HepG2 (cell line): ENCODE results near the gene TSPYL6. TPM values are rescaled to one million over a fixed set of nuclear protein-coding genes. Genes with fewer than 3 reads are reported as not detected.

Experiments
- CEBPB ChIP-seq: IDR thresholded peaks from 2 replicates; pipeline ENCODE4 v1.6.1; 2011; ENCODE audit warnings: low read depth, low read length, improper control_type of control experiment, borderline replicate concordance
- HIC2 ChIP-seq: sonication (generic); formaldehyde crosslinking; IDR thresholded peaks from 2 replicates; pipeline ENCODE4 v1.9.0; 2022; ENCODE audit warnings: low read depth, missing genetic modification reagents
- KDM4B ChIP-seq: sonication (generic); formaldehyde crosslinking; IDR thresholded peaks from 2 replicates; pipeline ENCODE4 v1.4.0; 2020; ENCODE audit warnings: missing genetic modification reagents
- REPIN1 ChIP-seq: sonication (generic); formaldehyde crosslinking; IDR thresholded peaks from 2 replicates; pipeline ENCODE4 v1.8.0; 2022; ENCODE audit warnings: missing genetic modification reagents, low read depth, mild to moderate bottlenecking, borderline replicate concordance
- SATB2 ChIP-seq: sonication (generic); formaldehyde crosslinking; IDR thresholded peaks from 2 replicates; pipeline ENCODE4 v1.5.0; 2020; ENCODE audit warnings: missing genetic modification reagents
- SP4 ChIP-seq: sonication (generic); formaldehyde crosslinking; IDR thresholded peaks from 2 replicates; pipeline ENCODE4 v1.8.1; 2023; ENCODE audit warnings: mild to moderate bottlenecking, missing genetic modification reagents
- TBX2 ChIP-seq: sonication (generic); formaldehyde crosslinking; IDR thresholded peaks from 2 replicates; pipeline ENCODE4 v1.5.0; 2020; ENCODE audit warnings: missing genetic modification reagents, mild to moderate bottlenecking, borderline replicate concordance
- TRIM22 ChIP-seq: fragments of 450-650 bp; IDR thresholded peaks from 2 replicates; pipeline ENCODE4 v1.6.1; 2017
- TSC22D2 ChIP-seq: sonication (generic); formaldehyde crosslinking; IDR thresholded peaks from 2 replicates; pipeline ENCODE4 v1.5.1; 2020; ENCODE audit warnings: missing genetic modification reagents, mild to moderate bottlenecking, borderline replicate concordance
- ZBTB26 ChIP-seq: IDR thresholded peaks from 2 replicates; pipeline ENCODE4 v1.6.1; 2016; ENCODE audit warnings: missing compliant biosample characterization, missing genetic modification reagents, borderline replicate concordance
- ZNF124 ChIP-seq: sonication (generic); formaldehyde crosslinking; IDR thresholded peaks from 2 replicates; pipeline ENCODE4 v1.4.0; 2020; ENCODE audit warnings: missing genetic modification reagents
- ZNF17 ChIP-seq: sonication (generic); formaldehyde crosslinking; IDR thresholded peaks from 2 replicates; pipeline ENCODE4 v1.5.0; 2020; ENCODE audit warnings: mild to moderate bottlenecking, missing genetic modification reagents
- ZNF33B ChIP-seq: sonication (generic); formaldehyde crosslinking; IDR thresholded peaks from 2 replicates; pipeline ENCODE4 v1.5.1; 2020; ENCODE audit warnings: mild to moderate bottlenecking, missing genetic modification reagents
- ZNF878 ChIP-seq: sonication (generic); formaldehyde crosslinking; IDR thresholded peaks from 2 replicates; pipeline ENCODE4 v1.8.1; 2023; ENCODE audit warnings: mild to moderate bottlenecking, missing genetic modification reagents, moderate library complexity
- polyA plus RNA-seq, 8 experiments: library from polyadenylated mRNA; depleted of rRNA in 3 of 8; stranded (reverse) in 7 of 8; unstranded in 1 of 8; fragments of >200 nt; fragmentation: Illumina TruSeq in 4 of 8; extraction: Trizol in 4 of 8; gene quantifications; 2 replicates each; pipeline versions ENCODE4 v1.2.1 to v1.2.3, GENCODE V29; 2011 to 2016; ENCODE audit warnings: low read depth in 4 of 8, missing spikeins in 1 of 8, mixed read lengths in 1 of 8; ENCODE audit not compliant: insufficient read depth in 1 of 8
- total RNA-seq, 5 experiments: library from RNA; depleted of rRNA; stranded (reverse); fragments of >200 nt; fragmentation: Illumina TruSeq; extraction: Trizol; gene quantifications; 2 replicates each; pipeline ENCODE4 v1.2.3, GENCODE V29; 2016; ENCODE audit warnings: low read depth in 1 of 5
- TF ChIP-seq, protein P1 (sequence below): sonication (generic); formaldehyde crosslinking; IDR thresholded peaks from 2 replicates; pipeline ENCODE4 v1.5.1; 2020; ENCODE audit warnings: mild to moderate bottlenecking, moderate library complexity, missing genetic modification reagents
- TF ChIP-seq, protein P2 (sequence below): sonication (generic); formaldehyde crosslinking; IDR thresholded peaks from 2 replicates; pipeline ENCODE4 v1.5.0; 2020; ENCODE audit warnings: missing genetic modification reagents
- TF ChIP-seq, protein P3 (sequence below): sonication (generic); formaldehyde crosslinking; IDR thresholded peaks from 2 replicates; pipeline ENCODE4 v1.5.1; 2020; ENCODE audit warnings: mild to moderate bottlenecking, missing genetic modification reagents, borderline replicate concordance

TSPYL6 gene
- total and polyA plus RNA-seq, 2 of the 13 experiments (the other 11 are each of a cell fraction or from before 2014, with no cell fraction given), result 0.03 TPM; not detected in 1

GRCh38 chr2:54207666-54208195, 48.3 kb downstream of the TSPYL6 start (continued):
- TF ChIP-seq, protein P1, sequence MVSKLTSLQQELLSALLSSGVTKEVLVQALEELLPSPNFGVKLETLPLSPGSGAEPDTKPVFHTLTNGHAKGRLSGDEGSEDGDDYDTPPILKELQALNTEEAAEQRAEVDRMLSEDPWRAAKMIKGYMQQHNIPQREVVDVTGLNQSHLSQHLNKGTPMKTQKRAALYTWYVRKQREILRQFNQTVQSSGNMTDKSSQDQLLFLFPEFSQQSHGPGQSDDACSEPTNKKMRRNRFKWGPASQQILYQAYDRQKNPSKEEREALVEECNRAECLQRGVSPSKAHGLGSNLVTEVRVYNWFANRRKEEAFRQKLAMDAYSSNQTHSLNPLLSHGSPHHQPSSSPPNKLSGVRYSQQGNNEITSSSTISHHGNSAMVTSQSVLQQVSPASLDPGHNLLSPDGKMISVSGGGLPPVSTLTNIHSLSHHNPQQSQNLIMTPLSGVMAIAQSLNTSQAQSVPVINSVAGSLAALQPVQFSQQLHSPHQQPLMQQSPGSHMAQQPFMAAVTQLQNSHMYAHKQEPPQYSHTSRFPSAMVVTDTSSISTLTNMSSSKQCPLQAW (CRISPR knock-in tag), result no peak
- peak; percentile 77 for TF ChIP-seq TBX2
- TF ChIP-seq HIC2 (CRISPR knock-in tag), result no peak
- TF ChIP-seq ZBTB26, result peak; percentile 84
- TF ChIP-seq CEBPB, result peak; percentile 99
- TF ChIP-seq REPIN1 (CRISPR knock-in tag), result peak; percentile 57; the same call in 1 of the 2 replicates
- TF ChIP-seq TSC22D2, result peak; percentile 66; the same call in 1 of the 2 replicates
- TF ChIP-seq ZNF124, result peak; percentile 59
- no peak for TF ChIP-seq ZNF33B (CRISPR knock-in tag)
- peak; percentile 59; the same call in 1 of the 2 replicates for TF ChIP-seq ZNF878 (CRISPR knock-in tag)
- no peak for TF ChIP-seq ZNF17 (CRISPR knock-in tag)
- TF ChIP-seq SP4 (CRISPR knock-in tag), result no peak; the same call in 1 of the 2 replicates
- TF ChIP-seq KDM4B (CRISPR knock-in tag), result peak; percentile 90; the same call in 1 of the 2 replicates
- TF ChIP-seq, protein P2, sequence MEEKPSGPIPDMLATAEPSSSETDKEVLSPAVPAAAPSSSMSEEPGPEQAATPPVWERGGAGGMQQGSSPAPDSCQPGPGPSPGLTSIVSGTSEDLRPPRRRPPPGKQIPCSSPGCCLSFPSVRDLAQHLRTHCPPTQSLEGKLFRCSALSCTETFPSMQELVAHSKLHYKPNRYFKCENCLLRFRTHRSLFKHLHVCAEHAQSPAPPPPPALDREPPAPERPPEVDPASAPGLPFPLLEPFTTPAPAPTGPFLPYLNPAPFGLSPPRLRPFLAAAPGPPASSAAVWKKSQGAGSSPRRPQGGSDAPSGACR (CRISPR knock-in tag), result peak; percentile 90
- TF ChIP-seq SATB2, result peak; percentile 34; the same call in 1 of the 2 replicates
- TF ChIP-seq, protein P3, sequence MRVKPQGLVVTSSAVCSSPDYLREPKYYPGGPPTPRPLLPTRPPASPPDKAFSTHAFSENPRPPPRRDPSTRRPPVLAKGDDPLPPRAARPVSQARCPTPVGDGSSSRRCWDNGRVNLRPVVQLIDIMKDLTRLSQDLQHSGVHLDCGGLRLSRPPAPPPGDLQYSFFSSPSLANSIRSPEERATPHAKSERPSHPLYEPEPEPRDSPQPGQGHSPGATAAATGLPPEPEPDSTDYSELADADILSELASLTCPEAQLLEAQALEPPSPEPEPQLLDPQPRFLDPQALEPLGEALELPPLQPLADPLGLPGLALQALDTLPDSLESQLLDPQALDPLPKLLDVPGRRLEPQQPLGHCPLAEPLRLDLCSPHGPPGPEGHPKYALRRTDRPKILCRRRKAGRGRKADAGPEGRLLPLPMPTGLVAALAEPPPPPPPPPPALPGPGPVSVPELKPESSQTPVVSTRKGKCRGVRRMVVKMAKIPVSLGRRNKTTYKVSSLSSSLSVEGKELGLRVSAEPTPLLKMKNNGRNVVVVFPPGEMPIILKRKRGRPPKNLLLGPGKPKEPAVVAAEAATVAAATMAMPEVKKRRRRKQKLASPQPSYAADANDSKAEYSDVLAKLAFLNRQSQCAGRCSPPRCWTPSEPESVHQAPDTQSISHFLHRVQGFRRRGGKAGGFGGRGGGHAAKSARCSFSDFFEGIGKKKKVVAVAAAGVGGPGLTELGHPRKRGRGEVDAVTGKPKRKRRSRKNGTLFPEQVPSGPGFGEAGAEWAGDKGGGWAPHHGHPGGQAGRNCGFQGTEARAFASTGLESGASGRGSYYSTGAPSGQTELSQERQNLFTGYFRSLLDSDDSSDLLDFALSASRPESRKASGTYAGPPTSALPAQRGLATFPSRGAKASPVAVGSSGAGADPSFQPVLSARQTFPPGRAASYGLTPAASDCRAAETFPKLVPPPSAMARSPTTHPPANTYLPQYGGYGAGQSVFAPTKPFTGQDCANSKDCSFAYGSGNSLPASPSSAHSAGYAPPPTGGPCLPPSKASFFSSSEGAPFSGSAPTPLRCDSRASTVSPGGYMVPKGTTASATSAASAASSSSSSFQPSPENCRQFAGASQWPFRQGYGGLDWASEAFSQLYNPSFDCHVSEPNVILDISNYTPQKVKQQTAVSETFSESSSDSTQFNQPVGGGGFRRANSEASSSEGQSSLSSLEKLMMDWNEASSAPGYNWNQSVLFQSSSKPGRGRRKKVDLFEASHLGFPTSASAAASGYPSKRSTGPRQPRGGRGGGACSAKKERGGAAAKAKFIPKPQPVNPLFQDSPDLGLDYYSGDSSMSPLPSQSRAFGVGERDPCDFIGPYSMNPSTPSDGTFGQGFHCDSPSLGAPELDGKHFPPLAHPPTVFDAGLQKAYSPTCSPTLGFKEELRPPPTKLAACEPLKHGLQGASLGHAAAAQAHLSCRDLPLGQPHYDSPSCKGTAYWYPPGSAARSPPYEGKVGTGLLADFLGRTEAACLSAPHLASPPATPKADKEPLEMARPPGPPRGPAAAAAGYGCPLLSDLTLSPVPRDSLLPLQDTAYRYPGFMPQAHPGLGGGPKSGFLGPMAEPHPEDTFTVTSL (CRISPR knock-in tag), result peak; percentile 90; the same call in 1 of the 2 replicates
- TF ChIP-seq TRIM22, result no peak
